ENCODE results near the gene MYL3.

GRCh38 chr3:46908294-46908985 is 45.2 kb upstream of the MYL3 start:
- TF ChIP-seq, protein P1, sequence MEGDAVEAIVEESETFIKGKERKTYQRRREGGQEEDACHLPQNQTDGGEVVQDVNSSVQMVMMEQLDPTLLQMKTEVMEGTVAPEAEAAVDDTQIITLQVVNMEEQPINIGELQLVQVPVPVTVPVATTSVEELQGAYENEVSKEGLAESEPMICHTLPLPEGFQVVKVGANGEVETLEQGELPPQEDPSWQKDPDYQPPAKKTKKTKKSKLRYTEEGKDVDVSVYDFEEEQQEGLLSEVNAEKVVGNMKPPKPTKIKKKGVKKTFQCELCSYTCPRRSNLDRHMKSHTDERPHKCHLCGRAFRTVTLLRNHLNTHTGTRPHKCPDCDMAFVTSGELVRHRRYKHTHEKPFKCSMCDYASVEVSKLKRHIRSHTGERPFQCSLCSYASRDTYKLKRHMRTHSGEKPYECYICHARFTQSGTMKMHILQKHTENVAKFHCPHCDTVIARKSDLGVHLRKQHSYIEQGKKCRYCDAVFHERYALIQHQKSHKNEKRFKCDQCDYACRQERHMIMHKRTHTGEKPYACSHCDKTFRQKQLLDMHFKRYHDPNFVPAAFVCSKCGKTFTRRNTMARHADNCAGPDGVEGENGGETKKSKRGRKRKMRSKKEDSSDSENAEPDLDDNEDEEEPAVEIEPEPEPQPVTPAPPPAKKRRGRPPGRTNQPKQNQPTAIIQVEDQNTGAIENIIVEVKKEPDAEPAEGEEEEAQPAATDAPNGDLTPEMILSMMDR (IDR thresholded peaks at IDR 0.05): no peak
- no peak for TF ChIP-seq EZH2 (IDR thresholded peaks at IDR 0.05; ENCODE audit: borderline replicate concordance, insufficient read depth, low read depth, low read length, poor library complexity, severe bottlenecking)
